GM12878 (cell line): ENCODE results near the gene ITK. TPM values are rescaled to one million over a fixed set of nuclear protein-coding genes. Genes with fewer than 3 reads are reported as not detected.

Experiments used
- BACH1 ChIP-seq: fragments of 450-650 bp; IDR thresholded peaks from 2 replicates; pipeline ENCODE4 v1.6.1; 2017; ENCODE audit warnings: mild to moderate bottlenecking, borderline replicate concordance
- DPF2 ChIP-seq: fragments of 450-650 bp; IDR thresholded peaks from 2 replicates; pipeline ENCODE4 v1.6.1; 2017; ENCODE audit warnings: mild to moderate bottlenecking
- E2F8 ChIP-seq: fragments of 450-650 bp; IDR thresholded peaks from 2 replicates; pipeline ENCODE4 v1.6.1; 2018; ENCODE audit warnings: mild to moderate bottlenecking, low read depth, moderate library complexity; ENCODE audit not compliant: partially characterized antibody
- EED ChIP-seq: sonication (generic); IDR thresholded peaks from 2 replicates; pipeline ENCODE4 v1.6.1; 2016; ENCODE audit warnings: antibody characterized with exemption, low read depth
- HDAC2 ChIP-seq: fragments of 200-600 bp; sonication (generic); IDR thresholded peaks from 2 replicates; pipeline ENCODE4 v1.6.1; 2017
- MEF2B ChIP-seq: fragments of 450-650 bp; IDR thresholded peaks from 2 replicates; pipeline ENCODE4 v1.6.1; 2018; ENCODE audit warnings: mild to moderate bottlenecking, moderate library complexity; ENCODE audit not compliant: partially characterized antibody, poor library complexity, severe bottlenecking
- MTA2 ChIP-seq: fragments of 450-650 bp; IDR thresholded peaks from 2 replicates; pipeline ENCODE4 v1.6.1; 2016; ENCODE audit warnings: low read depth, mild to moderate bottlenecking, moderate library complexity
- MTA3 ChIP-seq: IDR thresholded peaks from 2 replicates; pipeline ENCODE4 v1.6.1; 2012; ENCODE audit warnings: low read length, inconsistent platforms, borderline replicate concordance
- NBN ChIP-seq: fragments of 450-650 bp; IDR thresholded peaks from 2 replicates; pipeline ENCODE4 v1.6.1; 2016
- SP1 ChIP-seq: IDR thresholded peaks from one replicate; pipeline ENCODE4 v1.6.1; 2011; ENCODE audit warnings: low read depth, low read length
- polyA plus RNA-seq, 11 experiments: library from polyadenylated mRNA; depleted of rRNA in 4 of 11; unstranded in 6 of 11; stranded (reverse) in 5 of 11; fragments of >200 nt; fragmentation: Nextera tagmentation in 4 of 11; fragmentation: Illumina TruSeq in 1 of 11; extraction: Ambion mirVana in 4 of 11; extraction: Trizol in 1 of 11; gene quantifications; 1 replicate in 1 of 11; 2 replicates in 10 of 11; pipeline versions ENCODE4 v1.2.1 to v1.2.3, GENCODE V29; 2011 to 2016; ENCODE audit warnings: inconsistent platforms in 2 of 11, missing spikeins in 2 of 11, low read depth in 1 of 11
- total RNA-seq, 4 experiments: library from RNA; depleted of rRNA in 3 of 4; stranded (reverse); fragments of >200 nt in 3 of 4; fragmentation: Illumina TruSeq in 1 of 4; extraction: Trizol in 1 of 4; gene quantifications; 2 replicates each; pipeline versions ENCODE4 v1.2.1 to v1.2.3, GENCODE V29; 2013 to 2021
- TF ChIP-seq, protein P1 (sequence below): IDR thresholded peaks from 2 replicates; pipeline ENCODE4 v1.6.1; 2012; ENCODE audit warnings: low read length, inconsistent platforms

The ITK gene
- total and polyA plus RNA-seq, 10 of the 15 experiments (the other 5 are each of a cell fraction or from before 2014, with no cell fraction given): 0.05 to 2.4 (median 0.76) TPM

DNA sequence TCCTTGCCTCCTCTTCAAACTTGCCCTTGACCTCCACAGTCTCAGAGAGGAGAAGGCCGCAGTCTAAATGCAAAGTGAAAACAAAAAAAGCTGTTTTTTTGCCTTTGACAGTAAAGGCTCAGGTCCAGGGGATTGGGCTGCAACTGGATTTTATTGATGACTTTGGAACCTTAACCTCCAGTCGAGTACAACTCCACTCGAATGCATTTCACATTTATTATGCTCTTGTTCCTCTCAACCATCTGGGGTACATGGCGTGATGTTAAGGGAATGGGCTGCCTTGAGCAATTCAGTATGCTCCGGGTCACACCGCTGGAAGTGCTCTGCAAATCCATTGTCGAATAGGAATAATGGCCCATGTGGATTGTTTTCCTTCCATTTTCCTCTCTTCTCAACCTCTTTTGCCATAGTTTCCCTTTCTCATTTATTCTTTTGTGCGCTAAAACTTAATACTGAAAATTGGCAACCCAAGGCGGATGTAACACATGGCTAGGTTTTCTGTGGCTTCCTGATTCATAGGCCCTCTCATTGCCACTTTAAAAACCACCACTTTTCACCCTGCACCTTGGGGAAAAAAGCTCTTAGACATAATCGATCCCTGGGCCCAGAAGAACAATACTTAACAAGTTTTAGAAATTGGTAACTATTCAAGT, 34.3 kb downstream of the ITK start (continued):
- TF ChIP-seq, protein P1, sequence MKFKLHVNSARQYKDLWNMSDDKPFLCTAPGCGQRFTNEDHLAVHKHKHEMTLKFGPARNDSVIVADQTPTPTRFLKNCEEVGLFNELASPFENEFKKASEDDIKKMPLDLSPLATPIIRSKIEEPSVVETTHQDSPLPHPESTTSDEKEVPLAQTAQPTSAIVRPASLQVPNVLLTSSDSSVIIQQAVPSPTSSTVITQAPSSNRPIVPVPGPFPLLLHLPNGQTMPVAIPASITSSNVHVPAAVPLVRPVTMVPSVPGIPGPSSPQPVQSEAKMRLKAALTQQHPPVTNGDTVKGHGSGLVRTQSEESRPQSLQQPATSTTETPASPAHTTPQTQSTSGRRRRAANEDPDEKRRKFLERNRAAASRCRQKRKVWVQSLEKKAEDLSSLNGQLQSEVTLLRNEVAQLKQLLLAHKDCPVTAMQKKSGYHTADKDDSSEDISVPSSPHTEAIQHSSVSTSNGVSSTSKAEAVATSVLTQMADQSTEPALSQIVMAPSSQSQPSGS: peak; percentile 34; the same call in 1 of the 2 replicates
- TF ChIP-seq MTA3 (no peak), MEF2B (peak; percentile 45), MTA2 (peak; percentile 61; the same call in 1 of the 2 replicates), HDAC2 (no peak), BACH1 (no peak), E2F8 (no peak), NBN (peak; percentile 32; the same call in 1 of the 2 replicates), DPF2 (peak; percentile 14; the same call in 1 of the 2 replicates), EED (peak; percentile 85), SP1 (no peak)
- TF ChIP-seq, all 136 proteins: peak for 20
